Mucosa of gallbladder (tissue), 1 donor: ENCODE results near the gene ZSCAN32. TPM values are rescaled to one million over a fixed set of nuclear protein-coding genes. Genes with fewer than 3 reads are reported as not detected.

Experiments
- DNase-seq: peaks from one replicate; pipeline ENCODE4 v3.0.0-alpha.2; 2020; ENCODE audit warnings: low spot score
- total RNA-seq: library from RNA; stranded (reverse); gene quantifications from one replicate; pipeline ENCODE4 v1.2.1, GENCODE V29; 2021
- donor health status: DM: no; HTN: no; CAD: no.

ZSCAN32 gene
- total RNA-seq, 1 donor from 2014 or later = 10.9 TPM

GRCh38 chr16:3358871-3359270 lies 41.9 kb downstream of the ZSCAN32 start:
- no peak for DNase-seq

- DNase-seq = no peak
Observed at GRCh38 chr16:3356118-3356517, 44.7 kb downstream of the ZSCAN32 start.

GRCh38 chr16:3355589-3355988 lies 45.2 kb downstream of the ZSCAN32 start, which contains the start of gene OR2C1:
TSS of gene OR2C1 (plus strand) at chr16:3355889. CDS start at chr16:3355941, 52 bp downstream.
- no peak for DNase-seq

GRCh38 chr16:3349175-3349574 lies 51.6 kb downstream of the ZSCAN32 start:
- DNase-seq = no peak

- DNase-seq = no peak
Observed at GRCh38 chr16:3348547-3349167, 52.1 kb downstream of the ZSCAN32 start.

- DNase-seq = no peak
Observed at GRCh38 chr16:3347586-3347985, 53.2 kb downstream of the ZSCAN32 start.

- no peak for DNase-seq
Observed at GRCh38 chr16:3346041-3346440, 54.8 kb downstream of the ZSCAN32 start.

Other genes starting within 250 kb of the ZSCAN32 start
- gene OR1F1, start 212.8 kb downstream of the ZSCAN32 start, total RNA-seq = not detected
- gene ZNF200, start 165.8 kb downstream of the ZSCAN32 start, total RNA-seq = 7.6 TPM
- gene MEFV, start 144.4 kb downstream of the ZSCAN32 start, total RNA-seq = 0.52 TPM
- 23.8 TPM for gene ZNF263, start 117.5 kb downstream of the ZSCAN32 start, total RNA-seq
- 9.9 TPM for gene TIGD7, start 95.6 kb downstream of the ZSCAN32 start, total RNA-seq
- 25.9 TPM for gene ZNF75A, start 95.5 kb downstream of the ZSCAN32 start, total RNA-seq
- gene OR2C1, start 45.1 kb downstream of the ZSCAN32 start, total RNA-seq = 0.14 TPM
- gene ZNF174, start 211 bp upstream of the ZSCAN32 start, total RNA-seq = 16.8 TPM
- 2.3 TPM for gene ZNF597, start 42.5 kb upstream of the ZSCAN32 start, total RNA-seq
- gene NAA60, start 42.7 kb upstream of the ZSCAN32 start, total RNA-seq = 70.3 TPM
- gene C16orf90, start 94.5 kb upstream of the ZSCAN32 start, total RNA-seq = not detected
- gene CLUAP1, start 100.0 kb upstream of the ZSCAN32 start, total RNA-seq = 39.9 TPM
- 4.0 TPM for gene NLRC3, start 176.4 kb upstream of the ZSCAN32 start, total RNA-seq
- gene SLX4, start 210.6 kb upstream of the ZSCAN32 start, total RNA-seq = 6.8 TPM